HTR-8/SVneo (cell line): ENCODE measurements around the gene APOO.

Source experiments
- DNase-seq: peaks from one replicate; pipeline ENCODE4 v3.0.0; 2011; ENCODE audit warnings: low spot score, mixed read lengths; ENCODE audit not compliant: insufficient read length
- FAIRE-seq: peaks from 2 replicates; lab custom pipeline; 2011; peaks lifted over from hg19 to GRCh38; lab: Jason Lieb, UNC

Gene APOO

DNA sequence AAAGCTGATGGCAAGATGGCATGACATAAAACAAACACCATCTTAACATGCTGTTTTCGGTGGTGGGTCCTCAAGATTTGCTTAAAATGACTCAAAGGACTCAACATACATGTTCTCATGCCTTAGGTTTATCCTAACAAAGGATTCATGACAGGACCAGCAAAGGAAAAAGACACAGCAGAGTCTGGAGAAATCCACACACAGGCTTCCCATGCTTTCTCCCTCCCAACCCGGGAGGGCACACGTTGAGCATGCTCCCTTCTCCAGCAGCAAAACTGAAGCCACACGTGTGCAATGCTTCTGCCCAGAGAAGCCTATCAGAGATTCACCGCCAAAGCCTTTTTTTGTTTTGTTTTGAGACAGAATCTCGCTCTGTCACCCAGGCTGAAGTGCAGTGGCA, 84.9 kb downstream of the APOO start:
- DNase-seq: no peak
- FAIRE-seq: no peak

DNA sequence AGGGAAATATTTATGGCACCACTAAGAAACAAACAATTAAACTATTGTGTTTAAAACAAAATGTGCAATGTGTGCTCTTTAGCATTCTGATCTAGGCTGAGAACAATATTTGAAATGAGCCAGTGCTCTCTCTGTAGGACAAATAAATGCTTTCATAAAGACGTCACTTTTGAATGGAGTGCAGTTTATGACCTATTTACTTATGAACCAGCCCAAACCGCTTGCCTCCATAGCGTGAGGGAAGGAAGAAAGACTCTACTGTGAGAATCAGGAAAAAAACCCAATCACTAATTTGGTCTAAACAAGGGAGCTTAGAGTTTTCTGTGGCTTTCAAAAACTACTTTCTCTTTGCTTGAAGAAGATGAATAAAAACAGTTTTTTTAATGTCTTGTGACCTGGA, 85.3 kb downstream of the APOO start:
- no peak for DNase-seq
- no peak for FAIRE-seq

DNA sequence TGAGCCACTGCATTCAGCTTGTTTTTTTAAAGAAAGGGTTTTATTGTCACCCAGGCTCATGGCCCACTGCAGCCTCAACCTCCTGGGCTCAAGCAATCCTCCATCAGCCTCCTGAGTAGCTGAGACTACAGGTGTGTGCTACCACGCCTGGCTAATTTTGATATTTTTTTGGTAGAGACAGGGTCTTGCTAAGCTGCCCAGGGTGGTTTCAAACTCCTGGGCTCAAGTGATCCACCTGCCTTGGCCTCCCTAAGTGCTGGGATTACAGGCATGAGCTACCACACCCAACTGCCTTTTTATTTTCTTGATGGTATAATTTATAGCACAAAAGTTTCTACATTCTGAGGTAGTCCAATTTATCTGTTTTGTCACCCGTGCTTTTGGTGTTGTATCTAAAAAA, 85.9 kb downstream of the APOO start:
- no peak for FAIRE-seq
- no peak for DNase-seq

DNA sequence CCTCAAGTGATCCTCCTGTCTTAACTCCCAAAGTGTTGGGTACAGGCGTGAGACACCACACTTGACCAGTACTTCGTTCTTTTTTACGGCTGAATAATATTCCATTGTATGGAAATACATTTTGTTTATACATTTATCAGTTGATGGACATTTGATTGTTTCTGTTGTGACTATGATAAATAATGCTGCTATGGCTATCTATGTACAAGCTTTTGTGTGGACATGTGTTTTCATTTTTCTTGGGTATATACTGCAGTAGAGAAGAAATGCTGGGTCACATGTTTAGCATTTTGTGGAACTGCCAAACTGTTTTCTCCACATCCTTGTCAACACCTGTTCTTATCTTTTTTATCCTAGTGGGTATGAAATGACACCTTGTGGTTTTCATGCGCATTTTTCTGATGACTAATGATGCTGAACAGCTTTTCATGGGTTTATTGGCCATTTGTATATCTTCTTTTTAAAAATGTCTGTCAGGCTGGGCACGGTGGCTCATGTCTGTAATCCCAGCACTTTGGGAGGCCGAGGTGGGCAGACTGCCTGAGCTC, 87.4 kb downstream of the APOO start:
- FAIRE-seq: peak; percentile 76
- peak; percentile 29 for DNase-seq

DNA sequence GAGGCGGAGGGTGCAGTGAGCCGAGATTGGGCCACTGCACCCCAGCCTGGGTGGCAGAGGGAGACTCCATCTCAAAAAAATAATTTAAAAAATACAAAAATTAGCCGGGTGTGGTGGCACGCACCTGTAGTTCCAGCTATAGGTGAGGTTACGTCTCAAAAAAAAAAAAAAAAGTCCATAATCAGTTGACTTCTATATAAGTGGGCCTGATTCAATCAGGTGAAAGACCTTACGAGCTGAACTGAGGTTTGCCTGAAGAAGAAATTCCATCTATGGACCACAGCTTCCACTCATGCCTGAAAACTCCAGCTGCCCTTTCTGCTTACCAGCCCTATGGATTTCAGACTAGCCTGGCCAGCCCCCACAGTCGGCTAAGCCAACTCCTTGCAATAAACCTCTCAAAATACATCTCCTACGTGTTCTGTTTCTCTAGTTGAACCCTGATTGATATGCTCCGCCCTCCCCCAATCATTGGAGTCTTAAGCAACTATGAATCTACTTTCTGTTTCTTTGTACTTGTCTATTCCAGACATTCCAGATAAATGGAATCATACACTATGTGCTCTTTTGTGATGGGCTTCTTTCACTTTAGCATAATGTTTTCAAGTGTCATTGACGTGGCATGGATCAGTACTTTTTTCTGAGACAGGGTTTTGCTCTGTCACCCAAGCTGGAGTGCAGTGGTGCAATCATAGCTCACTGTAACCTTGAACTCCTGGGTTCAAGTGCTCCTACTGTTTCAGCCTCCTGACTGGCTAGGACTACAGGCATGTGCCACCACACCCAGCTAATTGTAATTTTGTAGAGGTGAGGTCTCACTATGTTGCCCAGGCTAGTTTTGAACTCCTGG, 88.1 kb downstream of the APOO start:
- peak; percentile 33 for FAIRE-seq
- no peak for DNase-seq

DNA sequence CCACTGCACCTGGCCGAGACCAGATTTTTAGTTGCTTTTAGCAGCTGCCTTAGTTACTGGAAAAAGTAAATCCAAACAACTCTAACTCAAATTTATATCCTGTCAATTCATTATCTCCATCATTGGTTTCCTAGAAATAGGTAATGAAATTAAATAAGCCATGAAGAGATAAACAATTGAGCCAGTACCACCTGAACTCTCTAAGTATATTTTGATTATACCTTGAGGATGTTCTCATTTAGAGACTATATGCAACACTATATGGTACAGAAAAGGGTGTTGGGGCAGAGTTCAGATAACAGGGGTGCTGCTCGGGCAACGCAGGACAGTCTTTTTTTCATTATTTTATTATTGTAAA, 89.8 kb downstream of the APOO start:
- no peak for FAIRE-seq
- DNase-seq: no peak

DNA sequence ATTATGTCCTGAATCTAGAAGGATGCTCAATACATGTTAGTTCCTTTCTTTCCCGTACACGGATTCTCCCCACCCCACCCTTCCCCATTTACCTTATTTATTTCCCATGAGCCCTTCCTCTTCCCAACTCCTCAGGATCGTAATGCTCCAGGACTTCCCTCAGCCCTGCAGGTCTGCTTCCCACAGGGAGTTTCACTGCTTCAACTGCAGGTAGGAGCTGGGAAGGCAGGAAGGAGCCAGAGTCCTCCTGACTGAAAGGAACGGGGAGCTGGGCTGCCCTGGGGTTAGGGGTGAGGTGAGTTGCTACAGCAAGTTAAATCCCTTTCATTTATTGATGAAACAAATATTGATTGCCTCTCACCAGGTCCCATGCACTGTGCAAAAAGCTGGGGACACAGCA, 91.6 kb downstream of the APOO start:
- DNase-seq (no peak), FAIRE-seq (peak; percentile 20)

DNA sequence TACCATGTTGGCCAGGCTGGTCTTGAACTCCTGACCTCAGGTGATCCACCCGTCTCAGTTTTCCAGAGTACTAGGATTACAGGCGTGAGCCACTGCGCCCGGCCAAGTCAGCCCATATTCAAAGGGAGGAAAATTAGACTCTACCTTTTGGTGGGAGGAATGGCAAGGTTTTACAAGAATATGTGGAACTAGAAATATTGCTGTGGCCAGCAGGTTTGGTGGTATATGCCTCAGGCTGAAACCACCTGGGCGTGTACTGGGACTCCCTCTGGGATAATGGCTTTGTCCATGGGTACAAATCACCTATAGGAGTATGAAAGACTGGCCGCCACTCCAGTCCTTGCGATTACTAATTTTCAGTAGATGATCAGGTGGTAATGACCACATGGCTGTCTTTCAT, 92.4 kb downstream of the APOO start:
- no peak for DNase-seq
- peak; percentile 26 for FAIRE-seq

DNA sequence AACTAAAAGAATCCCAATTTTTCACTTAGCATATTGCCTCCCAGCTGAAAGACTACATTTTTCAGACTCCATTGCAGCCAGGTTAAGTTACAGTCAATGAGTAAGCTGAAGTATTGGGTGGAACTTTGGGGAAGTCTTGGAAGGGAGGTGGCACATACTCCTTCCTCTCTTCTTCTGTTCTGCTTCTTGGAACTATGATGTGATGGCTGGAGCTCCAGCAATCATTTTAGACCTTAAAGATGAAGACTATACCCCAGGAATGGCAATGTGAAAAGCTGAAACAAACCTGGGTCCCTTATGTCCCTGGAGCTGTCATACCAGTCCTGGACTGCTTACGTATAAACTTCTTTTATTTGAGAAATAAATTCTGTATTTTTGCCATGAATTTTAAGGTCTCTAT, 93.9 kb downstream of the APOO start:
- no peak for DNase-seq
- no peak for FAIRE-seq

DNA sequence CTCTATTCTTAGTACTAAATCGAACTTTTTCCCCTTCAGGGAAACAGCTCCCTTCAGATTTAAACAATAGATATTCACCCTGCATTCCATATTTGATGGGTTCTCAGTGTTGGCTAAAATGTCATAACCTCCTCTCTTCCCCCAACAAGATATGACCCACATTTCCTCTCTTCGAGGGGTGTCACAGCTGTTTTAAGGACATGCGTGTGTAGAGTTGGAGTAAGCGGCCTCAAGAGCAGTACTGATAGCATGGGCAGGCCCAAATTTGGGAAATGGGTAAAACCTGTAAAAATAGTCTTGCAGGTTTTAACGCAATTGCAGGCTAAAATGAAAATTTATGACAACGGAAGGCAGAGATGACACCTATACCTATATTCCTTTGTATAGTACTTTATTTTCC, 96.1 kb downstream of the APOO start:
- DNase-seq: no peak
- FAIRE-seq: no peak

DNA sequence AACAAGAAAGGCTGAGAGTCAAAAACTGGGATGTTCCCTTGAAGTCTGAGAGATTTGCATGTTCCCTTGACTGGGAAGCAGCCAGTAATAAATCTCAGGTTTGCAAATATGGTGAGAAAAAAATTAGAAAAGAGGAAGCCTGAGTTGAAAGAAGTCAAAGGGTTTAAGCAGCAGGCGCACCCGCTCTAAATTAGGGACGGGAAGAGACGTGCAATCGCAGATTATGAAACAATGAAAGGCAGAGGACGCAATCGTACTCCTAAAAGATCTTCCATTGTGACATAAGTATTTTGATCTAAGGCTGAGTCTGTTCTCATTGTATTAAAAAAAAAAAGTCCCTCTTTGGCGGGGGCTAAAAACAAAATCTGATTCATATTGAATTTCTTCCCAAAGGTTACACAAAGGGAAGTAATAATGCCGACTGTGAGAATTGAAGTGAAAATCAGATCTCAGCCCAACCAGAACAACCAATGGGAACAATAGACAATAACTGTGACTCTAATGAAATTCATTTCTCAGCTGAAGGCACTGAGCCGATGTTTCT, 96.6 kb downstream of the APOO start:
- FAIRE-seq (no peak), DNase-seq (no peak)

DNA sequence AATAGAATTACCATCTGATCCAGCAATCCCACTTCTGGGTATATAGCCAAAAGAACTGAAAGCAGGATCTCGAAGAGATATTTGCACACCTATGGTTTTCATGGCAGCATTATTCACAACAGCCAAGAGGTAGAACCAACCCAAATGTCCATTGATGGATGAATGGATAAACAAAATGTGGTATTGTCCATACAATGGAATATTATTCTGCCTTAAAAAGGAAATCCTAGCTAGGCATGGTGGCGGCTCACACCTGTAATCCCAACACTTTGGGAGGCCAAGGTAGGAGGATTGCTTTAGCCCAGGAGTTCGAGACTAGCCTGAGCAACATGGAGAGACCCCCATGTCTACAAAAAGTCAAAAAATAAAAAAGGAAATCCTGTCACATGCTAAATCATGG, 97.5 kb downstream of the APOO start:
- DNase-seq (no peak), FAIRE-seq (no peak)

DNA sequence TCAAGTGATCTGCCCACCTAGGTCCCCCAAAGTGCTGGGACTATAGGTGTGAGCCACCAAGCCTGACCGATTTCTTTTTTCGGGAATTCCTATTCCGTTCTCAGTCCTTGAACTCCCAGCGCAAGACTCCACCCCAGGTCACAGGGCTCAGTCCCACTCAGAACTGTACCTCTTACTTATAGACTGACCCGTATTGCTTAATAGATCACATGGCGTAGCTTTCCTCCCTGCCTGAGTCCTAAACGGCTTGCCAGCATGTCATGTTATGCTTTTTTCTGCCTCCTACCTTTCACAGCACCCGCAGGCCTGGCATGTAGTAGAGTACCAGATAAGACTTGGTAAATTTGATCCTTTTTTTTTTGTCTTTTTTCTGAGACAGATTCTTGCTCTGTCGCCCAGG, 102.3 kb downstream of the APOO start:
- FAIRE-seq: peak; percentile 64
- no peak for DNase-seq

DNA sequence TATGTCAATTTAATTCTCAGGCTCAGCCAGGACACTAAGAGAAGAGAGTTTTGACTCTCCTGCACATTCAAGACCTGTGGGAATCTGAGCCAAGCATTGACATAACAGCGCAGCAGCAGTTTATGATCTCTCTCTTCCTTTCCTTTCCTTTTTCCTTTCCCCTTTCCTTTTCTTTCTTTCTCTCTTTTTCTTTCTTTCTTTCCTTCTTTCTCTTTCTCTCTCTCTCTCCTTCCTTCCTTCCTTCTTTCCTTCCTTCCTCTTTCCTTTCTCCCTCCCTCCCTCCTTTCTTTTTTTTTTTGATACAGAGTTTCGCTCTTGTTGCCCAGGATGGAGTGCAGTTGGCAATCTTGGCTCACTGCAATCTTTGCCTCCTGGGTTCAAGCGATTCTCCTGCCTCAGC, 103.2 kb downstream of the APOO start:
- no peak for FAIRE-seq

DNA sequence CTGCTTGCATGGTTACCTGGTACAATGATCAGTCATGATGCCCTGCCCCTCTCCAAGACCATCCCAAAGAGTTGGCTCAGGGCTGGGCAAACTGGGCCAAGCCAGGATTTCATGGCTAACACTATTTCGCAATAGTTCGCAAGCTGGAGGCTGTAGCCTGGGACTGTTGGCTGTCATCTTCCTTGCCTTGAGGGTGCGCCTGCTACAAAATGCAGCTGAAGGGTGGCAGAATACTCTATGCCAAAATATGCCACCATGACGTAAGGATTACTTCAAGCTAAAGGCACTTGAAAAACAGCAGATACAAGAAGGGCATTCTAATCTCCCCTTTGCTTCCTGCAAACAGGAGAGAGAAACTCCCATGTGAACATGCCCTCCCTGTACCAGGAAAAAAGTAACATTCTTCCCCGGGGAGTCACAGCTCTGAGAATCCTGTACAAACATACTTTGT, 103.8 kb downstream of the APOO start:
- DNase-seq: peak; percentile 75

More for the DNA sequence above, 103.2 kb downstream of the APOO start:
- DNase-seq: no peak

DNA sequence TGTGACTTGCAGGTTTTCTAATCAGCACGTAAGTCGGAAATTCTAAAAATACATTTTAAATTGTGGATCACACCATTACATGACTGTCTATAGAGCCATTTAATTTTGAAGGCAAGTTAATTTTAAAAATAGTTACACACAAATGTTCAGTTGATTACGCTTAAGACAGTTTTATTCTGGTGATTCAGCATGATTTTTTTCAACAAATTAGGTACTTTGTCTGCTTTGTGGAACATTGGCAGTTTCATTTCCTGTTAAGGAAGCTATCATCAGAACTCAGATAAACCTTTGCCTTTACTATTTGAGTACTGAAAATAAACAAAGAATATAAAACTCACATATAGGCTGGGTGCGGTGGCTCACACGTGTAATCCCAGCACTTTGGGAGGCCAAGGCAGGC, 105.3 kb downstream of the APOO start:
- FAIRE-seq (no peak), DNase-seq (no peak)

More for the DNA sequence above, 103.8 kb downstream of the APOO start:
- peak; percentile 97 for FAIRE-seq

DNA sequence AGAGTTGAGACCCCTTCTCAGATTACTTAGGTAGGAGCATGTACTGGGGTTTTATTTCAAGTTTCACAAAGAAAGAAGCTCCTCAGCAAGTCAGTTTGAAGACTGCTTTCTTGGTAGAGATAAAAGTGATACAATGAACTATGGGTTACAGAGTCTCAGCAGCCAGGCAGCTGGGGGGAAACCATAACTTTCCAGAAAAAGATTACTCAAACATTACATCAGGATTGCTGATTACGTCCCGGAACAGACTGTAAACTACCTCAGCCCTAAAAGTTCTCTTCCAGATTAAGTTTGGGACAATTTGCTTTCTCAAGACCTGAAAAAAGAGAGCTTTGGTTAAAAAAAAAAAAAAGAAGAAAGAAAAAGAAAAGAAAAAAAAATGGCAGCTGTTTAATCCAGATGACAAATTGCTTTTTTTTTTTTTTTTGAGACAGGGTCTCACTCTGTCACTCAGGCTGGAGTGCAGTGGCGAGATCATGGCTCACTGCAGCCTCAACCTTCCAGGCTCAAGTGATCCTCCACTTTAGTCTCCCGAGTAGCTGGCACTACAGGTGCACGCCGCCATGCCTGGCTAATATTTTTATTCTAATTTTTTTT, 108.2 kb downstream of the APOO start:
- DNase-seq (no peak), FAIRE-seq (no peak)

DNA sequence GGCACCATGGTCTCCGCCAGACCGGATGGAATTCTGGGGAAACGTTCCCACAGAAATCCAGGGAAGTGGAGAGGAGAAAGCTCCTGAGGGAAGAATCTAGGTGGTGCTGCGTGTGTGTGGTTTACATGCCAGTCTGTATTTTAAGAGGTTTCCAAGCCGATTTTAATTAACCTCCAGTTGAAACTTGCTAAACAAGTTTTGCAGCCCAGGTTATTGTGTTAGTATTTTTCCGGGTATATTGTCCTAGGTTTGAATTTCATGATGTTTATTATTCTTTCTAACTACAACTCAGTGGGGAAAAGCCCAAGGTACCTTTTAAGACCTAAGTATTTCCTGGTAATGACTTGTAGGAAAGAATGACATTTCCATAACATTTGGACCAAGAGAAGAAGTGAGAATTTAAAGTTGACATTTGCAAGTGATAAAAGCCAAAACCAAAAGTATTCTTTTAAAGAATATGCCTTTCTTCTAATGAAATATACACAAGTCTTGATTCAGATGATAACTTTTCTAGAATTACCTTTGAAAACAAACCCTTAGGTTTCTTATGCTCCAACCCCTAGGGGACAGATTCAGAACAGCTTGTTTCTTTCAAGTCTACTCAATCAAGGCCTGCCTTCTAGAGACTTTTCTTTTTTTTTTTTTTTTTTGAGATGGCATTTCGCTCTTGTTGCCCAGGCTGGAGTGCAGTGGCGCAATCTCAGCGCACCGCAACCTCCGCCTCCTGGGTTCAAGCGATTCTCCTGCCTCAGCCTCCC, 110.2 kb downstream of the APOO start:
- DNase-seq: no peak
- no peak for FAIRE-seq

DNA sequence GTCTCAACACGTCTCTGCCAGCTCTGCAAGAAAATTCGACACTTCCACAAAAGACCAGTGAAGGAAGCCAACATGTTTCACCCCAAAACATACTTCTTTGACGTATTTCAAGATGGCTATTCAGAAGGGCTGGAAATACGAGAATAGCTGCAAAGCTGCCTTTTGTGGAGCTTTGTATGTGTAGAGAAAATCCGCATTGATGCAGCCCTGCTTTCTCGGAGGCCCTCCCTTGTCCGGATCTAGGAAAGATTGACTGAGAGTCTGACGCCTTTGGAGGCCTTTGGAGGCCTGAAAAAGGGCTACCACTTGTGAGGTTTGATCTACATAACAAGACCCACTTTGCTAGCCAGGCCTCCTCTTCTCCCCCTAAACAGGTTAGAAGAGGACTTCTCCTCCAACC, 112.5 kb downstream of the APOO start:
- no peak for DNase-seq
- peak; percentile 85 for FAIRE-seq

DNA sequence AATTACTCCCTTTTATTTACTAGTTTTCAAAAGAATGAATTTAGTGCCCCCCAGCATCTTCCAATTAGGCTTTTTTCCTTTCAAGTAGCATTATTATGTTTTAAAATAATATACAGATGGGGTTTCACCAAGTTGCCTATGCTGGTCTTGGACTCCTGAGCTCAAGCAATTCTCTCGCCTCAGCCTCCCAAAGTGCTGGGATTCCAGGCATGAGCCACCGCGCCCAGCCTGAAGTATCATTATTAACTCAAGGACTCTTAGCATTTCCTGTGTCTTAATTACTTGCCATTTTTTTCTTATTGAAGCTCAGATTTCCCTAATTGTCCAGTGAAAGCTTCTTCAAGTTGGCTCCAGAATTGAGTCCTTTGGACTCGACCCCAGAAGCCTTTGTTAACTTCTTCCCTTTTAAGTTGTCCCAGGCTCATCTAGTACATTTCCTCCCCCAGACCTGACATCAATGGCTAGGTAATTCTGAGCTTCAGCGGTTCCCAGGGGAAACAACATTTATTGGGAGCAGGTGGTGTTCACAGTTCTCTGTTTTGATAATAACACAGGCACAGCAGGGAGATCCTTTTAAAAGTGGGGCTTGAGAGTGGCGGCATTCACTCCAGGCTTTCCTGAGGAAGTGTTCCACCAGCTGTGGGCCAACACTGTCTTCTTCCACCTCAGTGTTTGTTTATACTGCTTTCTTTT, 114.7 kb downstream of the APOO start:
- DNase-seq: no peak
- peak; percentile 59 for FAIRE-seq
